BLaER1 treated with 17β-estradiol and CSF1 and Interleukin-3, amounts not matched to agents 10 nM and 100 nM (cell line): ENCODE results near the gene IFNA4.
"Not testable (repeated sequence)": the region's sequence is repeated elsewhere in the genome, so short reads cannot be mapped to it uniquely, and the experiment has no call there.

Experiments
- H3K27ac ChIP-seq, 11 experiments: shearing (Covaris generic); formaldehyde crosslinking; 2 replicates each; pipeline ENCODE4 v1.8.1; 2022
- H3K27me3 ChIP-seq, 11 experiments: shearing (Covaris generic); formaldehyde crosslinking; 2 replicates each; pipeline ENCODE4 v1.8.1; 2022
- H3K36me3 ChIP-seq, 11 experiments: shearing (Covaris generic); formaldehyde crosslinking; 2 replicates each; pipeline ENCODE4 v1.8.1; 2022
- H3K4me1 ChIP-seq, 10 experiments: shearing (Covaris generic); formaldehyde crosslinking; 2 replicates each; pipeline ENCODE4 v1.8.1; 2022
- H3K4me2 ChIP-seq, 11 experiments: shearing (Covaris generic); formaldehyde crosslinking; 2 replicates each; pipeline ENCODE4 v1.8.1; 2022
- H3K4me3 ChIP-seq, 10 experiments: shearing (Covaris generic); formaldehyde crosslinking; 2 replicates each; pipeline ENCODE4 v1.8.1; 2022
- H3K9ac ChIP-seq, 11 experiments: shearing (Covaris generic); formaldehyde crosslinking; 2 replicates each; pipeline ENCODE4 v1.8.1; 2022
- H3K9me3 ChIP-seq, 11 experiments: shearing (Covaris generic); formaldehyde crosslinking; replicated peaks in 1 of 11; 2 replicates each; pipeline ENCODE4 v1.8.1; 2022
- H4K20me1 ChIP-seq, 11 experiments: shearing (Covaris generic); formaldehyde crosslinking; 2 replicates each; pipeline ENCODE4 v1.8.1; 2022
- Cebpa-rat ChIP-seq, 11 experiments: shearing (Covaris generic); IDR thresholded peaks; 2 replicates each; pipeline ENCODE4 v1.8.1; 2022

IFNA4 gene

GRCh38 chr9:21210311-21210710 is 22.9 kb upstream of the IFNA4 start:
- Histone ChIP-seq H3K36me3 (no peaks in the 10 kb centered on the region), H3K27me3 (no peaks in the 10 kb centered on the region), H3K9ac (no peak overlapping the region), H3K27ac (no peak overlapping the region), H3K4me3 (no peak overlapping the region), H3K4me2 (no peak overlapping the region), H4K20me1 (no peaks in the 10 kb centered on the region), H3K4me1 (peaks cover 0 to 11% (median 0%) of the 10 kb centered on the region in 10 experiments; a peak in 1 of 20 replicates), H3K9me3 (no peaks in the 10 kb centered on the region)
- TF ChIP-seq Cebpa-rat (IDR thresholded peaks at IDR 0.05) = no peak

- H3K9ac ChIP-seq, H3K27me3 ChIP-seq, H3K4me3 ChIP-seq, H3K36me3 ChIP-seq, H3K4me2 ChIP-seq, H4K20me1 ChIP-seq, H3K9me3 ChIP-seq, H3K4me1 ChIP-seq, H3K27ac ChIP-seq: not testable (repeated sequence)
These were observed 19.7 kb upstream of the IFNA4 start, which contains the start of gene IFNA10 for GRCh38 chr9:21207043-21207442. Gene IFNA10 (minus strand): TSS chr9:21207143. CDS start chr9:21207097, 46 bp downstream.

DNA sequence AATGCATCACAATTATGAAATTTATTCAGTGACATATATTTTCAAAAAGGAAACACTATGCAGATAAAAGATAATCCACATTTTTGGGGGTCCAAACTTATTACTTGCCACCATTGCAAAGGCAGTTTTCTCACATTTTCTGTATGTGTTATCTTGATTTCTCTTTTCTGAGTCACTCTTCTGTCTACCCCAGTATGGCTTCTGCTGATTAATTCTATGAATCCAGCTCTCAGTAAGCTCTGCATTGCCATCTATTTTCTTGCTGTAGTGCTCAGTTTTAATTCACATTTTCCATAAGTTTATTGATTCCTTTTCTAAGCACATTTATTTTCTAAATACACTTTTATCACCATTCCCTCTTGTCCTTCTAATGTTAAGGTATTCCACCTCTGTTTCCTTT is 17.8 kb upstream of the IFNA4 start:
- no peak for TF ChIP-seq Cebpa-rat (IDR thresholded peaks at IDR 0.05)
- Histone ChIP-seq H3K4me1 (no peaks in the 10 kb centered on the region), H3K4me2 (no peak overlapping the region), H3K4me3 (no peak overlapping the region), H4K20me1 (no peaks in the 10 kb centered on the region), H3K36me3 (no peaks in the 10 kb centered on the region), H3K27me3 (no peaks in the 10 kb centered on the region), H3K9ac (no peak overlapping the region), H3K9me3 (peaks cover 0 to 9% (median 4%) of the 10 kb centered on the region in 11 experiments; a peak in 6 of 22 replicates), H3K27ac (no peak overlapping the region)

- H3K27ac ChIP-seq, H3K9me3 ChIP-seq, H4K20me1 ChIP-seq, H3K27me3 ChIP-seq, H3K4me2 ChIP-seq, H3K4me1 ChIP-seq, H3K4me3 ChIP-seq, H3K9ac ChIP-seq, H3K36me3 ChIP-seq: not testable (repeated sequence)
These were observed 14.7 kb upstream of the IFNA4 start, which contains the start of gene IFNA7 for GRCh38 chr9:21202105-21202504. Gene IFNA7 (minus strand): TSS chr9:21202205. CDS start chr9:21202165, 40 bp downstream.

DNA sequence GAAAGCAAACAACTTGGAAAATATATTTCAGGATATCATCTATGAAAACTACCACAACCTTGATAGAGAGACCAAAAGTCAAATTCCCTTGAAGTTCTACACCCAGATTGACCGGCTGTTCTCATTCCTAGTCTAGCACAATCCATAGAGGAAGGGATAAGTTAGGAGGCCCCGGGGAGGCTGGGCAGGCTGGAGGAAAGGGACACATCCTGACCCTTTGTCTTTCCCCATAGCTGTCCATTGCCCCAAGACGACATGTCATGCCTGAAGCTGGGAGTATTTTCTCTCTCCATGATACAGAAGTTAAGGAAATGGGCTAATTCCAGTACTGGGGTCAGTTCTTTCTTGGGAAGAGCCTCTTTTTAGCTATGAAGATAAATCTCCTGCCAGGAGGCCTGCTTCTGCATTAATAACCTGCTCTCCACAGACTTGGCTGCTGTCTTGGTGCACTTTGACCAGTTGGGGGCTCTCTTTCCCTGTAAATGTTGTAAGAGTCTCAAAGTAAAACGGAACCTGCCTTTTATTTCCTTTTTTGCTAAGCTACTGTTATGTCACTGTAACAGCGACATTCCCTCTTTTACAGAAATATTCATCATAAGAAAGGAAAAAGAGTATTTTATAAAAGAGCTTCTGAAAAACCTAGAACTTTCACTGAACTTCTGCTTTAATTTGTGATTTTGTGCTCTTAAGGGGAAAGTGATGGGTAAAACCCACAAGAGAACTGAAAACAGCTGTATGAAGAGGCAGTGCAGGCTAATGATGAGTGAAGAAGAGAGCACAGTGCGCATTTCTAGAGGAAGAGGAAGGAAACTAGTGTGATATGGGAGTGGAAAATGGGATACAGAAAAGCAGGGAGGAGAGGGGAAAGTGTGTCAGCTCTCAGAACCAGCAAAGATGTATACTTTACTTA is 7.7 kb upstream of the IFNA4 start:
- not testable (repeated sequence) for H3K9ac ChIP-seq, H3K27ac ChIP-seq, H3K4me1 ChIP-seq, H4K20me1 ChIP-seq, H3K36me3 ChIP-seq, H3K27me3 ChIP-seq, H3K9me3 ChIP-seq
- 0 out of 20 replicates have a peak overlapping the region, but pooled peaks of 1 of the 10 experiments have one; percentile 8 for H3K4me3 ChIP-seq
- peak overlapping the region in 5 of 11 experiments; percentile 19 to 64 (median 48); a peak in 9 of 22 replicates for H3K4me2 ChIP-seq

DNA sequence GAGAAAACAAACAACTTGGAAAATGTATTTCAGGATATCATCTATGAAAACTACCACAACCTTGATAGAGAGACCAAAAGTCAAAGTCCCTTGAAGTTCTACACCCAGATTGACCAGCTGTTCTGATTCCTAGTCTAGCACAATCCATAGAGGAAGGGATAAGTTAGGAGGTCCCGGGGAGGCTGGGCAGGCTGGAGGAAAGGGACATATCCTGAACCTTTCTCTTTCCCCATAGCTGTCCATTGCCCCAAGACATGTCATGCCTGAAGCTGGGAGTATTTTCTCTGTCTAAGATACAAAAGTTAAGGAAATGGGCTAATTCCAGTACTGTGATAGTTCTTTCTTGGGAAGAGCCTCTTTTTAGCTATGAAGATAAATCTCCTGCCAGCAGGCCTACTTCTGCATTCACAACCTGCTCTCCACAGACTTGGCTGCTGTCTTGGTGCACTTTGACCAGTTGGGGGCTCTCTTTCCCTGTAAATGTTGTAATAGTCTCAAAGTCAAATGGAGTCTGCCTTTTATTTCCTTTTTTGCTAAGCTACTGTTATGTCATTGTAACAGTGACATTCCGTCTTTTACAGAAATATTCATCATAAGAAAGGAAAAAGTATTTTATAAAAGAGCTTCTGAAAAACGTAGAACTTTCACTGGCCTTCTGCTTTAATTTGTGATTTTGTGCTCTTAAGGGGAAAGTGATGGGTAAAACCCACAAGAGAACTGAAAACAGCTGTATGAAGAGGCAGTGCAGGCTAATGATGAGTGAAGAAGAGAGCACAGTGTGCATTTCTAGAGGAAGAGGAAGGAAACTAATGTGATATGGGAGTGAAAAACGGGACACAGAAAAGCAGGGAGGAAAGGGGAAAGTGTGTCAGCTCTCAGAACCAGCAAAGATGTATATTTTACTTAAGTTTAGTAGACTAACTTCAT is 4.3 kb downstream of the IFNA4 start:
- H3K4me1 ChIP-seq, H3K36me3 ChIP-seq, H3K9me3 ChIP-seq, H3K9ac ChIP-seq, H4K20me1 ChIP-seq, H3K4me2 ChIP-seq, H3K27me3 ChIP-seq, H3K4me3 ChIP-seq, H3K27ac ChIP-seq: not testable (repeated sequence)

DNA sequence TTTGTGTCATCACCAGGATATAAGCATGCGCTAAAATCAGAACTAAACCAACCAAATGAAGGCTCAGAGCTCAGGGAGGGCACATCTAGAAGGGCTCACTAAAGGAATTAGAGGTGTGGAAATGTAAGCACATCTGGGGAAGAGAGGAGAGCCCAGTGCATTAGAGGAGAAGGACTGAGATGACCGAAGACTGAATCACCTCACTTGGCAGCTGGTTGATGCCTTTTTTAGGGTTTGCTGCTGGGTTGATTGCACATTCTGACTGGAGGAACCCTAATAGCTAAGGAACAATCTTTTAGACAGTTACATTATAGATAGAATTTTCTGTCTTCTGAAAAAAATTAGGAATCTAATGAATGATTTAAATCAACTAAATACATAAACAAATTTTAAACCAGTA is 12.7 kb downstream of the IFNA4 start:
- H3K4me1 ChIP-seq = peaks cover 0 to 4% (median 0%) of the 10 kb centered on the region in 10 experiments; a peak in 2 of 20 replicates
- H3K4me2 ChIP-seq = no peak overlapping the region
- no peak overlapping the region for H3K27ac ChIP-seq
- H3K4me3 ChIP-seq = no peak overlapping the region
- peaks cover 0 to 6% (median 0%) of the 10 kb centered on the region in 11 experiments; a peak in 1 of 22 replicates for H3K9me3 ChIP-seq
- H3K36me3 ChIP-seq = no peaks in the 10 kb centered on the region
- no peaks in the 10 kb centered on the region for H4K20me1 ChIP-seq
- no peaks in the 10 kb centered on the region for H3K27me3 ChIP-seq
- TF ChIP-seq Cebpa-rat (IDR thresholded peaks at IDR 0.05) = no peak
- H3K9ac ChIP-seq = no peak overlapping the region

GRCh38 chr9:21172156-21172555 is 15.2 kb downstream of the IFNA4 start:
- no peak overlapping the region for H3K9ac ChIP-seq
- no peak overlapping the region for H3K4me3 ChIP-seq
- H3K4me2 ChIP-seq = no peak overlapping the region
- H3K36me3 ChIP-seq = no peaks in the 10 kb centered on the region
- TF ChIP-seq Cebpa-rat (IDR thresholded peaks at IDR 0.05) = no peak
- H4K20me1 ChIP-seq = no peaks in the 10 kb centered on the region
- no peak overlapping the region for H3K27ac ChIP-seq
- H3K9me3 ChIP-seq = peaks cover 0 to 6% (median 0%) of the 10 kb centered on the region in 11 experiments; a peak in 1 of 22 replicates
- no peaks in the 10 kb centered on the region for H3K27me3 ChIP-seq
- peaks cover 0 to 10% (median 0%) of the 10 kb centered on the region in 10 experiments; a peak in 3 of 20 replicates for H3K4me1 ChIP-seq

DNA sequence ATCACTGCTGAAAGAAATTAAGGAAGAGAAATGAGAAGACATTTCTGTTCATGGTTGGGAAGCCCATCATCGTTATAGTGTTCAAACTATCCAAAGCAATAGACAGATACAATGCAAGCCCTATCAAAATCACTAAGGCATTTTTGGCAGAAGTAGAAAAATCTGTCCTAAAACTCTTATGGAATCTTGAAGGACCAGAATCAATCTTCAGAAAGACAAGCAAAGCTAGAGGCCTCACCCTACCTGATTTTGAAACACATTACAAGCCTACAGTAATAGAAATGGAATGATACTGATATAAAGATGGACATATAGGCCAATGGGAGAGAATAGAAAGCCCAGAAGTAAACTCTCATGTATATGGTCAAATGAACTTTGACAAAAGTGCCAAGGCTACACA is 16.0 kb downstream of the IFNA4 start:
- Histone ChIP-seq H3K36me3 (no peaks in the 10 kb centered on the region), H3K4me2 (no peak overlapping the region), H3K9ac (no peak overlapping the region), H3K27me3 (no peaks in the 10 kb centered on the region), H4K20me1 (no peaks in the 10 kb centered on the region), H3K4me1 (peaks cover 0 to 10% (median 0%) of the 10 kb centered on the region in 10 experiments; a peak in 3 of 20 replicates), H3K9me3 (peaks cover 0 to 6% (median 0%) of the 10 kb centered on the region in 11 experiments; a peak in 1 of 22 replicates), H3K4me3 (no peak overlapping the region), H3K27ac (no peak overlapping the region)
- no peak for TF ChIP-seq Cebpa-rat (IDR thresholded peaks at IDR 0.05)

DNA sequence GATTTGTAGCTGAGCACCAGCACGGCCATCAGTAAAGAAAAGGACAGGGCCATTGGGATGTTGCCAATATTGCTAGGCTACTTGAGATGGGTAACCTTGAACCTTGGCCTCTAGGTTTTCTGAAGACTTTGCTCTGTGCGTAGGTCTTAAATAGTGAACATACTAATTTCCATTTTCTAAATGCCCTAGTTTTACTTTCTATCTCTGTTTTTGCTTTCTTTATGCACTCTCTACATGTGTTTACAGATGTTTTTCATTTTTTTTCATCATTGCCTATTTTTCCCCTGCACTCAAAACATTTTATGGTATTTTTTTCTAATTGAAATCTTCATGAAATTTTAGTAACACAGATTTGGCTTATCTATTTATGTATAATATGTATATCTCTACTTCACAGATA is 20.8 kb downstream of the IFNA4 start, which contains the start of gene IFNA21:
Gene IFNA21, minus strand, starts transcription at position 101 of the 400 bp plus-strand sequence. Its CDS starts 48 bp downstream, at position 53.
- not testable (repeated sequence) for H3K4me3 ChIP-seq

More for the DNA sequence above, 20.8 kb downstream of the IFNA4 start, which contains the start of gene IFNA21:
- H3K4me2 ChIP-seq, H3K36me3 ChIP-seq, H3K27me3 ChIP-seq, H3K27ac ChIP-seq, H3K9ac ChIP-seq, H4K20me1 ChIP-seq: not testable (repeated sequence)
- Histone ChIP-seq H3K4me1 (peaks cover 0 to 10% (median 1%) of the 10 kb centered on the region in 10 experiments; a peak in 11 of 20 replicates), H3K9me3 (peaks cover 13 to 21% (median 17%) of the 10 kb centered on the region in 11 experiments)
